HG03442 (cell line): ENCODE measurements around the gene CKS1B.

Experiments used
- ATAC-seq: cut with Tn5 transposase; IDR thresholded peaks from one replicate; pipeline ENCODE4 v1.9.1; 2021; ENCODE audit warnings: mild to moderate bottlenecking, moderate library complexity; ENCODE audit not compliant: unreplicated experiment

The CKS1B gene

DNA sequence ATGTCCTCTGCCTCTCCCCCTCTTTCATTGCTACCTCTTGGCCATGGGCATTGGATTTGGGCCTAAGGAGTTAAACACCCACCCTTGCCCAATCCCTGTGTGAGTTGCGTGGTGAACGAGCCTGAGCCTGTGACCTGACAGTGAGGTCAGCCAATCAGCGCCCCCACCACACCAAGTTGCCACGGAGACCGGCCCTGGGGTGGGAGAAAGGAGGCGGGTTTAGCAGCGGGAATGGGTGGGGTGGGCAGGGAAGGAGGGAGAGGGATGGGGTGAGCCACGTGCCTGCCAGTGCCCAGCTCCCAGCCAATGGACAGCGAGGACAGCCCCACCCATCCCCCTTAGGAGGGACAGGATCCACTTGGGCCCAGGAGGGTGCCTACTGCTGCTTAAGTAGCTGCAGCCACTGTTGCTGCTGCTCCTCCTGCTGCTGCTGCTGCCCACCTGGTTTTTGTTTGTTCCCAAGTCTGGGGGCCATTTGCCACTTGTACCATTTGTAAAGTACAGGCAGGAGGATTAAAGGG is 37.6 kb downstream of the CKS1B start:
- ATAC-seq = no peak

DNA sequence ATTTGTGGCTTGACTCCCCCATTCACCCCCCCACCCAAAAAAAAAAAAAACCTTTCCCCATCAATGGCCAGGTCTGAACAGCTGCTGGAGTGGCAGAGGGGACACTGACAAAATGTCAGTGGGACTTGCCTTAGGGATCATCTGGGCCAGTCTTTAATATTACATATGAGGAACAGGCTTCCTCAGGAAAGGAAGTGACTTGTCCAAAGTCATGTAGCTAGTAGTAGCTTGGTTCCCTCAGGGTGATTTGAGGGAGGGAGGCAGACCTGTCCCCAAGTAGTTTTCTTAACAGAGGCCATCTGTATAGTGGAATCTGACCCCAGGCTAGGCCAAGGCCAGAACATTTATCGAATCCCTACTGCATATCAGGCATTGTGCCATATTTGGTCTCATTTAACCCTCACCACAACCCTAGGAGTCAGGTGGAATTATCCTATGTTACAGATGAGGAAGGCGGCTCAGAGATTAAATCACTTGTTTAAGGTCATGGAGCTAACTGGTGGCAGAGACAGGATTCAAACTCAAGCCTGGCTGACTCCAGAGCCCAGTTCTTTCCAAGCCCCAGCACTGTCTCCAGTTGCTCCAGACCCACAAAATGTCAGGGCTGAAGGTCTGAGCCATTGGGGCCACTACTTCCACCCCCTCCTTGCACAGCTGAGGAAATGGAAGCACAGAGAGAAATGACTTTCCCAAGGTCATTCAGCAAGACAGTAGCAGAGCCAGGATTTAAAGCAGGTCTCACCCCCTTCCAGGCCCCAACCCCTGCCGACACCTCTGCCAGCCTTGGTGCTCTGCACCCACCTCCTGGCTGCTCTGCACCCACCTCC is 38.5 kb downstream of the CKS1B start:
- no peak for ATAC-seq

DNA sequence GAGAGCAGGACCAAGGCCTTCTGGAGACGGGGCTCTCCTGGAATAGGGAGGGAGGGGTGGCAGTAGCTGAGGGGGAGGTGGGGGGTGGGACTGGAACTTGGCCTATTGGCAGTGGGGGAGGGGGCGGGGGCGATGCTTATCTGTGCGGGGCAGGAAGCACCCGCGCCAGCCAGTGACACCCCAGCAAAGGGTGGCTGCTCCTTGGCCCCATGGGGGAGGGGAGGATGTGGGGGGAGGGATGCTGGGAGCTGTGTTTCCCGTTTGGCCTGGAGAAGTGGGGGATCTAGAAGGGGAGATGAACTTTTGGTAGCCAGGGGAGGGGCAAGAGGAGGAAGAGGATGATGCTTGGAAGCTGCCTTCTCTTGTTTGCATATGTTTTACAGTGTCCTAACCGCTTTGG is 39.2 kb downstream of the CKS1B start:
- no peak for ATAC-seq

DNA sequence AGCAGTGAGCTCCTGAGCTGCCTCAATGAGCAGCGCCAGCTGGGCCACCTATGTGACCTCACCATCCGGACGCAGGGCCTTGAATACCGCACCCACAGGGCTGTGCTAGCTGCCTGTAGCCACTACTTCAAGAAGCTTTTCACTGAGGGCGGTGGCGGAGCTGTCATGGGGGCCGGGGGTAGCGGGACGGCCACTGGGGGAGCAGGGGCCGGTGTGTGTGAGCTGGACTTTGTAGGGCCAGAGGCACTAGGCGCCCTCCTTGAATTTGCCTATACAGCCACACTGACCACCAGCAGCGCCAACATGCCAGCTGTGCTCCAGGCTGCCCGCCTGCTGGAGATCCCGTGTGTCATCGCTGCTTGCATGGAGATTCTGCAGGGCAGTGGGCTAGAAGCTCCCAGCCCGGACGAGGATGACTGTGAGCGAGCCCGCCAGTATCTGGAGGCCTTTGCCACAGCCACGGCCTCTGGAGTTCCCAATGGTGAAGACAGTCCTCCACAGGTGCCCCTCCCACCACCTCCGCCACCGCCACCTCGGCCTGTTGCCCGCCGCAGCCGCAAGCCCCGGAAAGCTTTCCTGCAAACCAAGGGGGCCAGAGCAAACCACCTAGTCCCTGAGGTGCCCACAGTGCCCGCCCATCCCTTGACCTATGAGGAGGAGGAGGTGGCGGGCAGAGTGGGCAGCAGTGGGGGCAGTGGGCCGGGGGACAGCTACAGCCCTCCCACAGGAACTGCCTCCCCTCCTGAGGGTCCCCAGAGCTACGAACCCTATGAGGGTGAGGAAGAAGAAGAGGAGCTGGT is 40.4 kb downstream of the CKS1B start:
- no peak for ATAC-seq

DNA sequence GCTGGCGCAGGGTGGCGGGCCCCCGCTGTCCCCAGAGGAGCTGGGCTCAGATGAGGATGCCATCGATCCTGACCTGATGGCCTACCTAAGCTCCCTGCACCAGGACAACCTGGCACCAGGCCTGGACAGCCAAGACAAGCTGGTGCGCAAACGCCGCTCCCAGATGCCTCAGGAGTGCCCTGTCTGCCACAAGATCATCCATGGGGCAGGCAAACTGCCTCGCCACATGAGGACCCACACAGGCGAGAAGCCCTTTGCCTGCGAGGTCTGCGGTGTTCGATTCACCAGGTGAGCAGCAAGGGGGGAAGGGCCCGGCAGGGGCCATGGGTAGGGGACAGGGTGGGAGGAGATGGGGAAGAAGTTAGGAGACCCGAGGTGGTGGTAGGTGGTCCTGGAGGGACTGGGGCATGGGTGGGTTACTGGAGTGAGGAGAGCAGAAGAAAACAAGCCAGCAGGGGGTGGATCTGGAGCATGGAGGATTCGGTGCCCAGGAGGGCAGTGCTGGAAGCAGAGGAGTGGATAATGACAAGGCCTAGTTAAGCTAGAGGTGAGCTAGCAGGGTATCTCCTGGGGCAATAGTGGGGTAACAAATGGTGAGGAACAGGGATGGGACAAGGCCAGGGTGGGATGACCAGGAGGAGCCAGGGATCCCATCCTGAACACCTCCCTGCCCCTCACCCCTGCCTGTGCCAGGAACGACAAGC is 41.2 kb downstream of the CKS1B start:
- no peak for ATAC-seq

DNA sequence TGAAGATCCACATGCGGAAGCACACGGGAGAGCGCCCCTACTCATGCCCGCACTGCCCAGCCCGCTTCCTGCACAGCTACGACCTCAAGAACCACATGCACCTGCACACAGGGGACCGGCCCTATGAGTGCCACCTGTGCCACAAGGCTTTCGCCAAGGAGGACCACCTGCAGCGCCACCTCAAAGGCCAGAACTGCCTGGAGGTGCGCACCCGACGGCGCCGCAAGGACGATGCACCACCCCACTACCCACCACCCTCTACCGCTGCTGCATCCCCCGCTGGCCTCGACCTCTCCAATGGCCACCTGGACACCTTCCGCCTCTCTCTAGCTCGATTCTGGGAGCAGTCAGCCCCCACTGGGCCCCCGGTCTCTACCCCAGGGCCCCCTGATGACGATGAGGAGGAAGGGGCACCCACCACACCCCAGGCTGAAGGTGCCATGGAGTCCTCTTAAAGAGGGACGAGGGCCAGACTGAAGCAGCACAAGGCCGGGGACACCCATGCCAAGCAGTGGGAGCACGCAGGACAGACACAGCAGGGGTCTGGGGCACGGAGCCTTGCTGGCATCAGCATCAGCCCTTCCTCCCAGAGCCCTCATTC is 41.9 kb downstream of the CKS1B start:
- no peak for ATAC-seq

DNA sequence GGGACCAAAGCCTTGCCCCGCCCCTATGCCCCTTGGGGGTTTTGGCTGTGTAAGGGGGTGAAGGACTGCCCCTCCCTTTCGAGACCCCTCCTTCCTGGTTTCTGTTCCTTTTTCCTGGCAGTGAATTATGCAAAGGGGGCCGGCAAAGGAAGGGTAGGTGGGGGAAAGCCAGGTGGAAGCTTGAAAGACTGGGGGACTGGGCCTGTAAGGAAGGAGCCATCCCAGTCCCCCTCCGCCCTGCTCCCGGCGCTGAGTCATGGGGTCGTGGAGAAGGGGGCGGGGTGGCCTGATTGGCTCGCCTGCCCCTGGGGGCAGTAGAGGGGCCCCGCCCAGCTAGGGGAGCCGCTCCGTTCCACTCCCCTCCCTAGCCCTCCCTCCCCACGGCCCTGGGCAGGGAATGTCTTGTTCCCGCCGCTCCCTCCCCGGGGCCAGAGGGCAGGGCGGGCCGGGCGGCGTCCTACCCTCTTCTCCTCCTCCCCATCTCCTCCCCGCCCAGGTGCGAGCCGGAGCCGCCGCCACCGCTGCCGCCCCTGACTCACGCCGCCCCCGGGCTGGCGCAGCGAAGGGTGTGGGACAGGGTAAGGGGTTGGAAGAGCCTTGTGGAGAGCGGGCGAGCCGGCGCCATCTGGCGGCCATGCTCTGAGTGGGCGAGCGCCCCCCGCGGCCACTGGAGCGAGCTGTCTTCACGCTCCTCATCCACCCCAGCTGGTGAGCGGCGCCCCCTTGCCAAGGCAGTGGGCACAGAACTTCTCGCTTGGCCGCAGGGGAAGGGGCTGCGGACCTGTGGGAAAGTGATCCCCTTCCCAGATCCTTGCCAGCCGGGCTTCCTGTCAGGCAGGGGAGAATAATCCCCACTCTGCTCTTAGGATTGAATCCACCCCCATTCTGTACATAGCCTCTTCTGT is 42.8 kb downstream of the CKS1B start:
- ATAC-seq = peak; percentile 75

DNA sequence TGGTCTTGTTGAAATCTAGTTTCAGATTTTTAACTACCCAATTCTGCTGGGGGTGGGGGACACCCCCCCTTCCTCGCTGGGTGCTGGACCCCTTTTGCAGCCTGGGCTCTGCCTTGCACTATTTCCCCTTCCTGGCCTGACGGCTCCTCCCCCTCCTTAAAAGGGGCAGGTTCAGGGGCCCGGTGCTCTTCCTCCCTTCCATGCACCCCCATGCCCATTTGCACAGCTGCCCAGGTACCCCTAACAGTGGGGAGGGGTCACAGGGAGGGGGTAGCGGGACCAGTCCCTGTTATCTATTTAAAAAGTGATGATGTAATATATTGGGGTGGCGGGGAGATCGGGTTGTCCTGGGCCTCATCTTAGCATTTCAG is 43.5 kb downstream of the CKS1B start:
- no peak for ATAC-seq

DNA sequence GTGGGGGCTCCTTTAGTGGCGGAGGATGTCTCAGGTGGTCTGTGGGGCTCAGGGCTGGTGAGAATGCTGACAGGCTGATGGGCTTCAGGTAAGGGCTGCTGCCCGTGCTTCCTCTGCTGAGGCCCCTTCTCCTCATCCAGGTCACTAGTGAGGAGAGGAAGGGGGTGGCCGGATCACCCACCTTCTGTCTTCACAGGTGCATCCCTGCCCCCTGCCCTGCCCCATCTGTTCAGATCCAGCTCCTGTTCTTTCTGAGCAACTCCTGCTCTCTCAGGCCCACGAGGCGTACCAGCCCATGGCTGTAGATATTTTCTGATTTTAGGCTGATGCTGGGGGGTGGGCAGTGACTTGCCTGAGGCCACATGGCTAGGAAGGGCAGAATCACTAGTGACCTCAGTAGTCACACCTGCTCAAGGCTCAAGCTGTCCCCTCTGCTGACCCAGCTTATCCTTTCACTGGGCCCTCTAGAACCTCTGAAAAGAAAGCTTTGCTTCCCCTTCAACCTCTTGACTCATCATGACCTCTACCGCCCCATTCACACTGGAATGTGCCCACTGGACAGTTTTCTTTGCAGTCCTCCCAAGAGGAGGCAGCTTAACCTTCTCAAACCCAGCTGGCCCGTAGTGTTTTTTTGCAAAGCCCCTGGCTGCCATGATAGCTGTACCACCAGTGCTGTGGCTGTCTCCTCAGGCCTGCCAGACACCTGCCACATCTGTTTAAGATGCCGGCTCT is 44.3 kb downstream of the CKS1B start:
- no peak for ATAC-seq

DNA sequence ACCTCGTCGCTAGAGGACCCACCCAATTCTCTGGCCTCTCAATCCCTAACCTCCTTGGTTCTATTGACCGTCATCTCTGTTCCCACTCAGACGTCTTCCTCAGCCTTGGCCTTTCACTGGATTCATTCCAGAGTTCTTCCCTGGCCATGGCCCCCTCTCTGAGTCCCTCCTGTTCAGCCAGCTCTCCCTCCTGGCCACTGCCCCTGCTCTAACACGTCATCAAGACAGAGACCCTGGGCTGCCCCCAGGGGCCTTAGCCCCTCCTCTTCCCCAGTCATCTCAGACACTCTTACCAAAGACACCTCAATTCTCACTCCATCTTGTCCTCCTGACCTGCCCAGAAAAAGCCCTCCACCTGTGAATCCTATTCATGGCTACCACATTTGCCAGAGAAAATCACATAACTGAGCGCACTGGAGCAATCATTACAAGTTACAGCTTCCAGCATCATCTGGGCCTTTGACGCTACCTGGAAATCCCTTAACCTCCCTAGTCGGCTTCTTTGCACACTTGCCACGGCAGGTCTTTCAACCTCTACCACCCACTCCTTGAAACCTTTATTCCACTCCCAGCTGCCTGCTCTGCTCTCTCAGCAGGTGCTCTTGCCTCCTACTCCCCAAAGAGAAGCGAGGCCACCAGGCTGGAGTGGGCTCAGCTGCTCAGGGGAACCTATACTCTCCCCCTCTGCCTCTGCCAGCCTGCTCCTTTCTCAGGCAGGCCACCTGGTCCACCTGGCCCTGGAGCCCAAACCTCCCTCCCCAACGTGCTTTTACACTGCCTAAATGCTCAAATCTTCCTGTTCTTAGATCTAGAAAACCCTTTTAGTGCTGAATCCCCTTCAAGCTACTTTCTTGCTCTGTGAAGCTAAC is 45.1 kb downstream of the CKS1B start:
- ATAC-seq = no peak

DNA sequence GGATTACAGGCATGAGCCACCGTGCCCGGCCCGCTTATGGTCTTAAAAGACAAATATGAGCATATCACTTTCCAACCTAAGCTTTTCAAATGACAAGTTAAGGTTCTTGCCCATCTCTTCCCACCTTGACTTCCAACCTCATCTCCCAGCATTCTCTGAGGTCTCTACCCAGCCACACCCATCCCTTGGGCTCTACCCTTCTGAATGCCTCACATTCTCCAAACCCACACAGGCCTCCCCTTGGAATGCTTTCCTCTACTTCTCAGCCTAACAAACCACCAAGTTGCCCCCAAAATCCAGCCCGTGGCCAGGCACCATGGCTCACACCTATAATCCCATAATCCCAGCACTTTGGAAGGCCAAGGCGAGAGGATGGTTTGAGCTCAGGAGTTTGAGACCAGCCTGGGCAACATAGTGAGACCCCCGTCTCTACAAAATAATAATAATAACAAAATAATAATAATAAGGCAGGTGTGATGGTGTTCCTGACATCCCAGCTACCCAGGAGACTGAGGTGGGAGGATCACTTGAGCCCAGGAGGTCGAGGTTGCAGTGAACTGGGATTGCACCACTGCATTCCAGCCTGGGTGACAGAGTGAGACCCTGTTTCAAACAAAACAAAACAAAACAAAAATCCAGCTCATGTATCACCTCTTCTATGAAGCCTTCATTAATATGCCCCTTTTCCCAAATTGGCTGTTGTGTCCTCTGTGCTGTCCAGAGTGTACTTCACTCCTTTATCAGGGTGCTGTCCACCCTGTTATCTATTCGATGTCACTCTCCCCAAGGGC is 47.9 kb downstream of the CKS1B start:
- ATAC-seq = no peak

DNA sequence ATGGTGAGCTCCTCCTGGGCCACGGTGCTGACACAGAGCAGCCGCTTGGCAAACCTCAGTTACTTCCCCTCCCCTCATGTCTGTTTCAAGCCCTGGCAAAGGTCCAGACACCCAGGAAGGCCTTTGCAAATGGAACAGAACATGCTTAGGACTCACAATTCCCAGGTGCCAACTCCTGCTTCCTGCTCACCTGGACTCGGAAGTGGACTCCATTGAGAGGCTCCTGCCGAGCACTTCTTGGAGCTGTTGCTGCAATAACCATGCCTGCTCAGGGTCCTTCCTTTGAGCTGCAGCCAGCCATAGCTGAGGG is 48.4 kb downstream of the CKS1B start:
- ATAC-seq = no peak

DNA sequence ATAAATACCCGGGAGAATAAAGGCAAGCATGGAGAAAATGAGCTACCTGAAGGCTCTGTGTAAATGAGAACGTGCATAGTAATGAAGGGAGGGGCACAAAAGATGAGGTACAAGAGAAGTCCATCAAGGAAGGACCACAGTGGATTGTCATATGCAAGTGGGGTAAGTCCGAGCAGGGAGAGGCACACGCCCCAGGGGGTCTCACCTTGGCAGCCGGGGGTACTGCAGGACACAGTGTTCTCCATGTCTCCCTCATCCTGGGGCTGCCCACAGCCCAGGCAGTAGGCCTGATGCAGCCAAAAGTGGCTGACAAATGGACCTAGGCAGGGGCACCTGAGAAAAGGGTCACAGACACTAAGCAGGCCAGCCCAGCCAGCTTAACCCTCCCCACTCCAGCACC is 49.1 kb downstream of the CKS1B start:
- no peak for ATAC-seq

DNA sequence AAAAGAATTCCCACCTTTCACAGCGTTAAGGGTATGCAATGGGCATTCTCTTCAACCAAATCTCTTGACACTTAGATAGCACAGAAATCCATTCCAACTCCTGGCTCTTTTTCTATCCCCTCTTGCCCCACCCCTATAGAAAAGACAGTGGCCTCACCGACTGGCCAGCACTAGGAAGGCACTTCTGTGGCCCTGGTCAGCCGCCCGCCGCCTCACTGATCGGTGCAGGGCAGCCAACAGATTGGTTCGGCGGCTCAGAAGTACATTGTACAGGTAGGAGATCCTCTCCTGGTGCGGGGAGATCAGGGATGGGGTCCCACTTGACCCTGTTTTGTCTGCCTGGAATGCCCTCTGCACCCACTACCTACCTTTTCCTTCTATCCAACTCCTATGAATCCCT is 49.8 kb downstream of the CKS1B start:
- no peak for ATAC-seq

DNA sequence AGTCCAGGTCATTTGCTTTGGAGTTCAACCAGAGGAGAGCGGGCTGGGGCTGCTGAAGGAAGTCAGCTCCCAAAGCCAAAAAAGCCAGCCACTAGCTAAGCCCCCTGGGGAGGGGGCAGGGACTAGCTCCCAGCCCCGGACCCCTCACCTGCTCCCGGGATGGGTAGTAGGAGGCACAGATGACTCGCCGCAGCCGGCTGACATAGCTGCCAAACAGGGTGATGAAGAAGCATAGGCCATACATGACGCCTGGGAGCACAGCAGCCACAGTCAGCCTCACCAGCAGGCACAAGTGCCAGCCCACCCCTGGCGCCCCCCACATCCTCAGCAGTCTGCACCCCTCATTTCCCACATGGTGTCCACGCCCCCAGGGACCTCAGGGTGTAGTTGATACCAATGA is 51.7 kb downstream of the CKS1B start:
- ATAC-seq = no peak

DNA sequence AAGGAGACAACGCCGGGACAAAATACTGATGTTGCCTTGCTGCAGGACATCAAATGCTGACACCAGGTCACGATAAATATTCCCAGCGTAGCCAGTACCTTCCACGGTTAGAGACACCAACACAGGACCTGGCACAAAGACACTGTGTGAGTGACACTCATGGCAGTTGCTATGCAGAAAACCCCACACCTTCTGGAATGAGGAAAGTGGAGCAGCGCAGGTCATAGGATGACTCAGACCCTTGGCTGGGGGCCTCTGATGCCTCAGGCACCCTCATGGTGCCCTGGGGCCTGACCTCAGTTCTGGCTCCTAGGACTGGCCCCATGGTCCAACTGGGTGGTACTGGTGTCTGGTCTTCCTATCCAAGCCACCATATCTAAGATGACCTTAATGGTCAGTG is 52.1 kb downstream of the CKS1B start:
- ATAC-seq = no peak
